Left lung (tissue), 10 donors: ENCODE results near the gene ISCA2. TPM values are rescaled to one million over a fixed set of nuclear protein-coding genes. Genes with fewer than 3 reads are reported as not detected.

Source experiments
- ATAC-seq: fragments of 200-7000 bp; cut with Tn5 transposase; one replicate; pipeline ENCODE4 v1.9.1; 2020; ENCODE audit warnings: moderate library complexity
- DNase-seq, 4 donors: peaks; one replicate each; pipeline ENCODE4 v3.0.0-alpha.2; 2013 to 2020
- H3K27ac ChIP-seq, 2 donors: fragments of 200-600 bp; sonication (generic) in 1 of 2; one replicate each; pipeline versions ENCODE4 v1.5.0 to v1.8.0; 2020 to 2021
- H3K27me3 ChIP-seq, 2 donors: fragments of 200-600 bp; sonication (generic) in 1 of 2; one replicate each; pipeline versions ENCODE4 v1.5.0 to v1.8.0; 2020 to 2021
- H3K36me3 ChIP-seq, 2 donors: fragments of 200-600 bp; sonication (generic) in 1 of 2; one replicate each; pipeline versions ENCODE4 v1.5.0 to v1.8.0; 2020 to 2021
- H3K4me1 ChIP-seq, 2 donors: fragments of 200-600 bp; one replicate each; pipeline ENCODE4 v1.8.0; 2021
- H3K4me3 ChIP-seq, 2 donors: fragments of 200-600 bp; sonication (generic) in 1 of 2; one replicate each; pipeline versions ENCODE4 v1.5.0 to v1.8.0; 2020 to 2021; ENCODE audit warnings: mild to moderate bottlenecking in 1 of 2
- H3K9me3 ChIP-seq, 2 donors: fragments of 200-600 bp; sonication (generic) in 1 of 2; one replicate each; pipeline versions ENCODE4 v1.5.0 to v1.8.0; 2020 to 2021
- intact Hi-C, 2 donors: fragments of 100-400 bp; cut with DNase I; formaldehyde crosslinking; loops; one replicate each; pipeline versions ENCODE4 v1.11.2 to v1.14.2; 2022
- polyA plus RNA-seq, 6 donors: library from polyadenylated mRNA; unstranded; fragments of 120-200 nt; gene quantifications; one replicate each; pipeline ENCODE4 v1.2.1, GENCODE V29; 2013; ENCODE audit not compliant: insufficient read length in 6 of 6
- total RNA-seq, 2 donors: library from RNA; stranded (reverse); fragmentation: NEBNext Ultra II Directional; extraction: Animal tissue kit (Norgen Biotek cat#: 25700); gene quantifications; one replicate each; pipeline ENCODE4 v1.2.1, GENCODE V29; 2021
- TF ChIP-seq, protein P1 (sequence below), 2 donors: fragments of 200-600 bp; sonication (generic) in 1 of 2; IDR thresholded peaks; one replicate each; pipeline versions ENCODE4 v1.5.0 to v1.8.0; 2021; ENCODE audit warnings: antibody characterized with exemption in 2 of 2
- donor health status: DM: no; HTN: yes; CAD: no.
- donor health status: DM: no; HTN: no; CAD: no.

Gene ISCA2
- total and polyA plus RNA-seq, 8 donors: 22.7 to 35.2 (median 30.8) TPM

DNA sequence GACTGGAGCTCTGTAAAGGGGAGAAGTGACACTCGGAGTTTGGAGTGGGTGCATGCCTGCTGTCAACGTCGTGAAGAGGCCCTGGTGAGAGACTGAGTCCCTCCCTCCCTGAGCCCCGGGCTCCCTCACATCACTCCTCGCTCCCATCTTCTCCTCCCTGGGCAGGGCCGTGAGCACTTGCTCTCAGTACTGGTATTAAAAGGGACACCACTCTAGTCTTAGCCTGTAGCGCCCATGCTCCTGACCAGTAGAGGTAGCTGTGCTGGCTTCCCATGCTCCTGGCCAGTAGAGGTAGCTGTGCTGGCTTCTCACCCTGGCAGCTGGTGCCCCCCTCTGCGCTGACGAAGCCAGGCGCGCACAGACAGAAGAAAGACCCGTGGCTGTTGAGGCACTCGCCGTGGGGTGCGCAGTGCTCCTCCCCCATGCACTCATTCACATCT is 14.7 kb downstream of the ISCA2 start:
- Histone ChIP-seq H3K36me3 (peaks cover 0 to 6% of the 10 kb centered on the region in 2 donors), H3K4me1 (no peaks in the 10 kb centered on the region), H3K27ac (no peak overlapping the region), H3K9me3 (no peaks in the 10 kb centered on the region), H3K4me3 (no peak overlapping the region), H3K27me3 (peaks cover 0 to 8% of the 10 kb centered on the region in 2 donors)
- DNase-seq: peak in 1 of 4 donors; percentile 24
- TF ChIP-seq, protein P1, sequence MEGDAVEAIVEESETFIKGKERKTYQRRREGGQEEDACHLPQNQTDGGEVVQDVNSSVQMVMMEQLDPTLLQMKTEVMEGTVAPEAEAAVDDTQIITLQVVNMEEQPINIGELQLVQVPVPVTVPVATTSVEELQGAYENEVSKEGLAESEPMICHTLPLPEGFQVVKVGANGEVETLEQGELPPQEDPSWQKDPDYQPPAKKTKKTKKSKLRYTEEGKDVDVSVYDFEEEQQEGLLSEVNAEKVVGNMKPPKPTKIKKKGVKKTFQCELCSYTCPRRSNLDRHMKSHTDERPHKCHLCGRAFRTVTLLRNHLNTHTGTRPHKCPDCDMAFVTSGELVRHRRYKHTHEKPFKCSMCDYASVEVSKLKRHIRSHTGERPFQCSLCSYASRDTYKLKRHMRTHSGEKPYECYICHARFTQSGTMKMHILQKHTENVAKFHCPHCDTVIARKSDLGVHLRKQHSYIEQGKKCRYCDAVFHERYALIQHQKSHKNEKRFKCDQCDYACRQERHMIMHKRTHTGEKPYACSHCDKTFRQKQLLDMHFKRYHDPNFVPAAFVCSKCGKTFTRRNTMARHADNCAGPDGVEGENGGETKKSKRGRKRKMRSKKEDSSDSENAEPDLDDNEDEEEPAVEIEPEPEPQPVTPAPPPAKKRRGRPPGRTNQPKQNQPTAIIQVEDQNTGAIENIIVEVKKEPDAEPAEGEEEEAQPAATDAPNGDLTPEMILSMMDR (IDR thresholded peaks at IDR 0.05): no peak
- intact Hi-C loops: loop anchor here in 1 of 2 donors (10.0 kb wide), 1 partner anchor 106 kb away; the partner anchor contains the start of gene LTBP2
- no peak for ATAC-seq

DNA sequence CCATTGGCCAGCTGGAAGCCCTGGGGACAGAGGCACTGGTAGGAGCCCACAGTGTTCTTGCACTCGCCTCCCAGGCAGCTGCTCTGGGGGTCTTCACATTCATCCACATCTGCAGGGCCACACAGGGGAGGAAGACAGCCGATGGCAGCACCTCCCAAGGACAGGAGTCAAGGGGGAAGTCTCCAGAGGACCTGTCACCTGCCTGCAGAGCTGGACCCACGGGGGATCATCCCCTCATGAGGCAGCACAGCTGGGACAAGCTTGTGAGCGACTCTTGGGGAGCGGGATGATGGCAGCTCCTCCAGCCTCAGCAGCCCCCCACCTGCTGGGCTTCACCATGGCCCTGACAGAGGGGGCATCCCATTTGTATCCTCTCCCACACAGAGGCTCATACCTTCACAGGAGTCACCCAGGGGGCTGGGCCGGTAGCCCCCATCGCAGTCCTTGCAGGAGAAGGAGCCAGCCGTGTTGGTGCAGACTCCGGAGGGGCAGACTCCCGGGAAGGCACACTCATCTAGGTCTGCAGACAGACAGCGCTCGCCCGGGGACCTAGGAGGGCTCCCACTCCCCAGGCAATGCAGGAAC is 15.4 kb downstream of the ISCA2 start:
- DNase-seq: peak in 1 of 4 donors; percentile 22
- Histone ChIP-seq H3K4me3 (no peak overlapping the region), H3K36me3 (peaks cover 0 to 6% of the 10 kb centered on the region in 2 donors), H3K27ac (no peak overlapping the region), H3K27me3 (peaks cover 0 to 8% of the 10 kb centered on the region in 2 donors), H3K9me3 (no peaks in the 10 kb centered on the region), H3K4me1 (no peaks in the 10 kb centered on the region)
- ATAC-seq: no peak
- intact Hi-C loops: loop anchor here in 1 of 2 donors (10.0 kb wide), 1 partner anchor 106 kb away; the partner anchor contains the start of gene LTBP2
- TF ChIP-seq, protein P1 (IDR thresholded peaks at IDR 0.05): no peak

DNA sequence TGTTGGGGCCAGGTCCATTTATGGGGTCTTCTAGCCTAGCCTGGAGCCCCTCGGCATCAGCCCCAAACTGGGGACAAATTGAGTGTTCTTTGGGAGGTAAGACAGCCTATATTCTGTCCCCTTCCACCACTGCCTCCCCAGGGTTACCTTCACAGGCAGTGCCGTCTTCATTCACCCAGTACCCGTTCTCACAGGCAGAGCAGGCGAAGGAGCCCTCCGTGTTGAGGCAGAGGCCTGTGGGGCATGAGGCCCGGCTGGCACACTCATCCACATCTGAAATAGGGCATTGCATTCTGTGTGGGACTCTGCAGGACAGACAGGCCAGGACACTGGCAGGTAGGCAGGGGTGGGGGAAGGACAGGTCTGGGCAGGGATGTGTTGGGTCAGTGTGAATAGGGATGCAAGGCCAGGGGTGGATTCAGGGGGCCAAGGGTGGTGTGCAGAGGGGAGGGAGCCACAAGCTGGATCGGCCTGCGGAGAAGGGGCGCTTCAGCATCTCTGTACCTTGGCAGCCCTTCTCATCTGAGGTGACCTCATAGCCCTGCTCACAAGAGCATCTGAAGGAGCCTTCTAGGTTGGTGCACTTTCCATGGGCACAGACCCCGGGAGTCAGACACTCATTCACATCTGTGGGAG is 16.1 kb downstream of the ISCA2 start:
- Histone ChIP-seq H3K27me3 (peaks cover 0 to 8% of the 10 kb centered on the region in 2 donors), H3K9me3 (no peaks in the 10 kb centered on the region), H3K4me3 (no peak overlapping the region), H3K27ac (no peak overlapping the region), H3K4me1 (peaks cover 0 to 5% of the 10 kb centered on the region in 2 donors), H3K36me3 (peaks cover 0 to 6% of the 10 kb centered on the region in 2 donors)
- TF ChIP-seq, protein P1 (IDR thresholded peaks at IDR 0.05): no peak
- ATAC-seq (no peak), DNase-seq (peak in 1 of 4 donors; percentile 21)
- intact Hi-C loops: loop anchor here in 1 of 2 donors (10.0 kb wide), 1 partner anchor 105 kb away; the partner anchor contains the start of gene LTBP2

DNA sequence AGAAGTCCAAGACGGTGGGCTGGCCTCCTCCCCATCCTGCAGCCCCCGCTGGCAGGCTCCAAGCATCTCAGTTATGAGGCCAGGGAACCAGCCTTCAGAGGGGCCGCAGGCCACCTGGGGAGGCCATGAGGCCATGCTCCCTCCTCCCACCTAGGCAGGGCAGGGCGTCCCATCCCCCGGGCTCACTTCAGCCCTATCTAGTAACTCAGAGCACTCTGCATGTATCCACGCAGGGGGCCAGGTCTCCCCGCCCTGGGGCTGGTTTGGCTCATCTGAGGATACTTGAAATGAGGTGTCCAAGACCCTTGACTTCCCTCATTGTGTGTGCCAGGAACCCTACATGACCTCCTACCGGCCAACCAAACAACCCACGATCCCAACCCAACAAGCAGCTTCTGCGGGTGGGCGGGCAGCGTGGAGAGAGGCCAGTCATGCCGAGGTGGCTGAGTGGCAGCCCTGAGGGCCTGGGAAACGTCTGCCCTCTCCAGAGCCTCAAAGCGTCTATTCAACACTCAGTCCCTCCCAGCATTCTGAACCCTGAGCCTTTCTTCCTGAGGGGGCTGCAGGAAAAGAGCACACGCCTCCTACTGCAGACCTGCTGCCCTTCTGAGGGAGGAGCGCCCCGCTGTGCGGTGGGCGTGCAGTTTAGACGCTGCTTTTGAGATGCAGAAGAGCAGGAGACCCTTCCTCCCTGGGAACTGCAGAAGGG is 16.8 kb downstream of the ISCA2 start:
- intact Hi-C loops: no loop called here
- Histone ChIP-seq H3K4me3 (no peak overlapping the region), H3K36me3 (peaks cover 0 to 6% of the 10 kb centered on the region in 2 donors), H3K27ac (no peak overlapping the region), H3K4me1 (peaks cover 6 to 11% of the 10 kb centered on the region in 2 donors), H3K9me3 (no peaks in the 10 kb centered on the region), H3K27me3 (peaks cover 0 to 8% of the 10 kb centered on the region in 2 donors)
- TF ChIP-seq, protein P1 (IDR thresholded peaks at IDR 0.05): no peak
- ATAC-seq (no peak), DNase-seq (peak in 1 of 4 donors; percentile 22)
